Endothelial cell of umbilical vein (primary cell): ENCODE measurements around the gene C8A. TPM values are rescaled to one million over a fixed set of nuclear protein-coding genes. Genes with fewer than 3 reads are reported as not detected.

ENCODE experiments used
- BruUV-seq: library from RNA; stranded (reverse); fragments of 400-500 nt; replicated peaks from 2 replicates; lab custom pipeline; 2021; lab: Mats Ljungman, UMichigan
- CTCF ChIA-PET: fragments of 300-600, 350-600 bp; sonication (Branson Sonifier 250); formaldehyde crosslinking; loops from one replicate; lab custom pipeline; 2021; ENCODE audit warnings: antibody characterized with exemption, inconsistent platforms; lab: Charles Lee
- POLR2A ChIA-PET: fragments of 300-600, 350-600 bp; sonication (Branson Sonifier 250); formaldehyde crosslinking; loops from one replicate; lab custom pipeline; 2021; ENCODE audit warnings: antibody characterized with exemption, inconsistent platforms; lab: Charles Lee
- DNase-seq: peaks from one replicate; pipeline ENCODE4 v3.0.0-alpha.2; 2011; ENCODE audit warnings: low read depth, low spot score
- FAIRE-seq: peaks from 2 replicates; lab custom pipeline; 2011; peaks lifted over from hg19 to GRCh38; lab: Jason Lieb, UNC
- H2AFZ ChIP-seq: 2 replicates; pipeline ENCODE4 v1.6.0; 2012; ENCODE audit warnings: low read depth, low read length, control low read depth, inconsistent platforms
- H3K27ac ChIP-seq: 2 replicates; pipeline ENCODE4 v1.5.1; 2011; ENCODE audit warnings: low read depth, mild to moderate bottlenecking, control low read depth, low read length, moderate library complexity; ENCODE audit not compliant: insufficient read depth
- H3K27me3 ChIP-seq, 2 experiments: 2 replicates each; pipeline versions ENCODE4 v1.6.0 to v1.6.1; 2011; ENCODE audit warnings: low read length in 2 of 2, mixed read lengths in 1 of 2; ENCODE audit not compliant: control insufficient read depth in 2 of 2, insufficient read depth in 2 of 2
- H3K36me3 ChIP-seq, 2 experiments: 2 replicates in 1 of 2; 3 replicates in 1 of 2; pipeline ENCODE4 v1.5.1; 2011; ENCODE audit warnings: low read length in 2 of 2, mild to moderate bottlenecking in 1 of 2, moderate library complexity in 1 of 2; ENCODE audit not compliant: control insufficient read depth in 2 of 2, insufficient read depth in 2 of 2; ENCODE audit errors: extremely low read depth in 1 of 2
- H3K4me1 ChIP-seq: 3 replicates; pipeline ENCODE4 v1.5.1; 2011; ENCODE audit warnings: mild to moderate bottlenecking, low read length; ENCODE audit not compliant: control insufficient read depth, insufficient read depth; ENCODE audit errors: extremely low read depth
- H3K4me2 ChIP-seq: 2 replicates; pipeline ENCODE4 v1.6.1; 2011; ENCODE audit warnings: low read length, control low read depth, mixed read lengths; ENCODE audit not compliant: insufficient read depth
- H3K4me3 ChIP-seq, 3 experiments: fragments of 200-600 bp in 1 of 3; sonication (generic), shearing (Covaris generic) in 1 of 3; replicated peaks in 1 of 3; 2 replicates each; pipeline ENCODE4 v1.5.1; 2011 to 2016; ENCODE audit warnings: control low read depth in 3 of 3, low read length in 3 of 3, mild to moderate bottlenecking in 2 of 3, inconsistent platforms in 1 of 3, low read depth in 1 of 3, moderate library complexity in 1 of 3; ENCODE audit not compliant: insufficient read depth in 1 of 3
- H3K79me2 ChIP-seq: 2 replicates; pipeline ENCODE4 v1.6.0; 2012; ENCODE audit warnings: low read length, inconsistent platforms; ENCODE audit not compliant: control insufficient read depth, insufficient read depth
- H3K9ac ChIP-seq: replicated peaks from 2 replicates; pipeline ENCODE3; 2011; ENCODE audit warnings: low read length, control low read depth; ENCODE audit not compliant: insufficient read depth; ENCODE audit errors: extremely low read depth
- H3K9me1 ChIP-seq: replicated peaks from 3 replicates; pipeline ENCODE4 v1.6.0; 2011; ENCODE audit warnings: mild to moderate bottlenecking, low read length; ENCODE audit not compliant: control insufficient read depth, insufficient read depth; ENCODE audit errors: extremely low read depth
- H3K9me3 ChIP-seq: replicated peaks from 2 replicates; pipeline ENCODE4 v1.5.1; 2012; ENCODE audit warnings: low read length, inconsistent platforms; ENCODE audit not compliant: control insufficient read depth, insufficient read depth
- H4K20me1 ChIP-seq: replicated peaks from 2 replicates; pipeline ENCODE3; 2011; ENCODE audit warnings: mild to moderate bottlenecking, low read length; ENCODE audit not compliant: control insufficient read depth, insufficient read depth; ENCODE audit errors: extremely low read depth
- CTCF ChIP-seq, 2 donors: IDR thresholded peaks; 1 replicate in 1 of 2; 2 replicates in 1 of 2; pipeline ENCODE4 v1.5.1; 2011; ENCODE audit warnings: low read length in 2 of 2, mild to moderate bottlenecking in 2 of 2, moderate library complexity in 2 of 2, control low read depth in 1 of 2, inconsistent platforms in 1 of 2, low read depth in 1 of 2; ENCODE audit not compliant: insufficient read depth in 1 of 2; ENCODE audit errors: extremely low read depth in 1 of 2
- EZH2 ChIP-seq: IDR thresholded peaks from 2 replicates; pipeline ENCODE4 v1.6.1; 2012; ENCODE audit warnings: borderline replicate concordance, low read depth, mild to moderate bottlenecking, moderate library complexity, low read length, inconsistent platforms; ENCODE audit not compliant: severe bottlenecking
- FOS ChIP-seq: IDR thresholded peaks from 2 replicates; pipeline ENCODE4 v1.6.1; 2011; ENCODE audit warnings: mild to moderate bottlenecking, low read length, moderate library complexity, borderline replicate concordance; ENCODE audit not compliant: insufficient read depth
- GATA2 ChIP-seq: IDR thresholded peaks from 2 replicates; pipeline ENCODE4 v1.7.0; 2011; ENCODE audit warnings: low read depth, mild to moderate bottlenecking, moderate library complexity, mixed read lengths, low read length; ENCODE audit not compliant: insufficient read length, insufficient read depth
- JUN ChIP-seq: IDR thresholded peaks from 2 replicates; pipeline ENCODE4 v1.6.1; 2011; ENCODE audit warnings: borderline replicate concordance, low read depth; ENCODE audit not compliant: insufficient read length, insufficient read depth
- MAX ChIP-seq: IDR thresholded peaks from 2 replicates; pipeline ENCODE4 v1.6.1; 2011; ENCODE audit not compliant: insufficient read depth, insufficient read length
- MYC ChIP-seq: IDR thresholded peaks from one replicate; pipeline ENCODE4 v1.6.1; 2011; ENCODE audit warnings: mild to moderate bottlenecking, low read depth, low read length
- POLR2A ChIP-seq: IDR thresholded peaks from 2 replicates; pipeline ENCODE4 v1.6.1; 2012; ENCODE audit warnings: low read depth, mild to moderate bottlenecking, control low read depth, low read length
- POLR2AphosphoS5 ChIP-seq: IDR thresholded peaks from 2 replicates; pipeline ENCODE4 v1.6.1; 2012; ENCODE audit warnings: low read depth, mild to moderate bottlenecking, control low read depth, low read length, moderate library complexity; ENCODE audit not compliant: insufficient read depth
- dilution Hi-C: fragments of 300-500 bp; cut with MboI; formaldehyde crosslinking; loops from one replicate; pipeline ENCODE4 v1.15.0; 2019; ENCODE audit warnings: low sequenced_read_pairs; ENCODE audit not compliant: extremely low pct_ligation_motif_present
- intact Hi-C: fragments of 100-400 bp; cut with micrococcal nuclease; formaldehyde crosslinking; loops from one replicate; pipeline ENCODE4 v1.10.0; 2022
- polyA plus RNA-seq, 4 experiments: library from polyadenylated mRNA; depleted of rRNA in 3 of 4; stranded (reverse) in 3 of 4; unstranded in 1 of 4; fragments of >200 nt; gene quantifications; 2 replicates each; pipeline versions ENCODE4 v1.2.1 to v1.2.3, GENCODE V29; 2011 to 2012; ENCODE audit warnings: missing spikeins in 1 of 4
- total RNA-seq: library from RNA; stranded (reverse); gene quantifications from 2 replicates; pipeline ENCODE4 v1.2.3, GENCODE V29; 2021

Gene C8A
- total and polyA plus RNA-seq, 2 donors (not counting 3 experiments of a cell fraction or from before 2014, with no cell fraction given), result not detected

- no peaks in the 10 kb centered on the region for H4K20me1 ChIP-seq
- no peak for DNase-seq
- no peaks in the 10 kb centered on the region for H3K9me1 ChIP-seq
- no peaks in the 10 kb centered on the region for H3K27me3 ChIP-seq
- intact Hi-C loops, result no loop called here
- H3K4me2 ChIP-seq, result no peak overlapping the region
- no peak overlapping the region for H2AFZ ChIP-seq
- H3K4me1 ChIP-seq, result no peaks in the 10 kb centered on the region
- no peak for FAIRE-seq
- H3K79me2 ChIP-seq, result no peaks in the 10 kb centered on the region
- POLR2A ChIA-PET, result no interaction called here
- H3K36me3 ChIP-seq, result no peaks in the 10 kb centered on the region
- dilution Hi-C loops, result no loop called here
- H3K27ac ChIP-seq, result no peak overlapping the region
- no peak overlapping the region for H3K9ac ChIP-seq
- TF ChIP-seq JUN (no peak), GATA2 (no peak), FOS (no peak), POLR2A (no peak), POLR2AphosphoS5 (no peak), EZH2 (no peak), MYC (no peak), MAX (no peak), CTCF (IDR thresholded peaks at IDR 0.05; ENCODE audit: extremely low read depth in 1 of 2, insufficient read depth in 1 of 2, low read depth in 1 of 2, low read length in 2 of 2) (no peak)
- BruUV-seq, result no TSS peak
- CTCF ChIA-PET, result interaction anchor here (2.7 kb wide), 1 partner anchor 19 kb away, joined by 8 read pairs; no protein-coding TSS in a partner anchor
- no peak overlapping the region for H3K4me3 ChIP-seq
- no peaks in the 10 kb centered on the region for H3K9me3 ChIP-seq
Measured at GRCh38 chr1:56850922-56851321, 3.7 kb upstream of the C8A start.
